Astrocyte of the cerebellum (primary cell): ENCODE measurements around the gene BARD1.

Experiments used
- DNase-seq: peaks from one replicate; pipeline ENCODE4 v3.0.0-alpha.2; 2011; ENCODE audit warnings: low read depth
- H3K4me3 ChIP-seq: 2 replicates; pipeline ENCODE4 v1.5.1; 2011; ENCODE audit warnings: mild to moderate bottlenecking, low read depth, low read length, moderate library complexity
- in situ Hi-C: cut with HindIII; loops from 2 replicates; pipeline ENCODE4 v1.10.0; 2017; ENCODE audit warnings: low sequenced_read_pairs
- TF ChIP-seq, protein P1 (sequence below): IDR thresholded peaks from 2 replicates; pipeline ENCODE4 v1.5.1; 2012; ENCODE audit warnings: low read length, low read depth, moderate library complexity, mild to moderate bottlenecking; ENCODE audit errors: missing control alignments

Gene BARD1

DNA sequence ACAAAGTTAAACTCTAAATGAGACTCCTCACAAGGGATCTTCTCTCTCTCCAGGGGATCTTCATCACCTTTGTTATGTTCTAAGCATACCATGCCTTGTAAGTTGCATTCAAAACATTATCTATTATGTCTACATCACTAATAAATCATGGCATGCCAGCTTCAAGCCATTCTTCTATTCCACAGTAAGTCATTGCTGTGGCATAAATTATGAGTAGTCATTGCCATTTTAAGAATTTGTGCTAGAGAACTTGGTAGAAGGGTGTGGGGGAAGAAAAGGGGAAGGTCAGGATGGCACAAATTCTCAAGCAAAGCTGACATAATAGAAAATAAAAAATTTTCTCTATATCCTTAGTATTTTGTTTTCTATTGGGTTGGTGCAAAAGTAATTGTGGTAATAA is 33.5 kb downstream of the BARD1 start:
- in situ Hi-C loops, result no loop called here
- no peak for DNase-seq
- H3K4me3 ChIP-seq, result no peak overlapping the region
- TF ChIP-seq, protein P1, sequence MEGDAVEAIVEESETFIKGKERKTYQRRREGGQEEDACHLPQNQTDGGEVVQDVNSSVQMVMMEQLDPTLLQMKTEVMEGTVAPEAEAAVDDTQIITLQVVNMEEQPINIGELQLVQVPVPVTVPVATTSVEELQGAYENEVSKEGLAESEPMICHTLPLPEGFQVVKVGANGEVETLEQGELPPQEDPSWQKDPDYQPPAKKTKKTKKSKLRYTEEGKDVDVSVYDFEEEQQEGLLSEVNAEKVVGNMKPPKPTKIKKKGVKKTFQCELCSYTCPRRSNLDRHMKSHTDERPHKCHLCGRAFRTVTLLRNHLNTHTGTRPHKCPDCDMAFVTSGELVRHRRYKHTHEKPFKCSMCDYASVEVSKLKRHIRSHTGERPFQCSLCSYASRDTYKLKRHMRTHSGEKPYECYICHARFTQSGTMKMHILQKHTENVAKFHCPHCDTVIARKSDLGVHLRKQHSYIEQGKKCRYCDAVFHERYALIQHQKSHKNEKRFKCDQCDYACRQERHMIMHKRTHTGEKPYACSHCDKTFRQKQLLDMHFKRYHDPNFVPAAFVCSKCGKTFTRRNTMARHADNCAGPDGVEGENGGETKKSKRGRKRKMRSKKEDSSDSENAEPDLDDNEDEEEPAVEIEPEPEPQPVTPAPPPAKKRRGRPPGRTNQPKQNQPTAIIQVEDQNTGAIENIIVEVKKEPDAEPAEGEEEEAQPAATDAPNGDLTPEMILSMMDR, result no peak

DNA sequence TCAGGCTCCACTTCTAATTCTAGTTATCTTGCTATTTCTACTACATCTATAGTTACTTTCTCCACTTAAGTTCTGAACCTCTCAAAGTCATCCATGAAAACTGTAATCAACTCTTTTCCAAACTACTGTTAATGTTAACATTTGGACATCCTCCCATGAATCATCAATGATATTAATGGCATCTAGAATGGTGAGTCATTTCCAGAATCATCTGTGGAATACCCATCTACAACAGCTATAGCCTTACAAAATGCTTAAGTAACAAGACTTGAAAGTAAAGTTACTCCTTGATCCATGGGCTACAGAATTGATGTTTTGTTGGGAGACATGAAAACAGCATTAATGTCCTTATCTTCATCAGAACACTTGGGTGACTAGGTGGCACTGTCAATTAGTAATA is 35.4 kb downstream of the BARD1 start:
- TF ChIP-seq, protein P1, result no peak
- DNase-seq, result no peak
- in situ Hi-C loops, result no loop called here
- no peak overlapping the region for H3K4me3 ChIP-seq

DNA sequence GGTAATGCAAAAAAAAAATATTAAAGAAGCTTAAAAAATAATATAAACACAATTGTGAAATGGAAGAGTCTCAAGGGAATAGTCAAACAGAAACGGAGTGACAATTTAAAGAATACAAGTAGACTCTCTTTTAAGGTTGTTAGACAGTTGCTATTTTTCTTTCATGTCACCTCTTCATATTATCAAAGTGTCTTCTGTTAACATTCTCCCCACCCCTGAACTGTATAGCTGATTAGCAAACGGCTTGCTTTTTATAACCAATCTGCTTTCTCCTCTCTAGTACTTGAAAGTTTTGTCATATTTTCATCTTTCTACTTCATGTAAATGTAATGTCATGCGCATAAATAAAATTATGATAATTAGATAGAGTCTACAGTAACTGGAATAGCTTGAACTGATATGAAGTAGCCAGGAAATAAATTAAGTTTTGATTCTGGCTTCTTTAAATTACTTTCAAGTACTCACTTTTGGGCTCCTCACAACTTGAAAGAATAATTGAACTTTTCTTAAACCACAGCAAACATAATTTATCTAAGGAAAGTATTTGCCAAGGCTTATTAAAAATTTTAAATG is 37.0 kb downstream of the BARD1 start:
- no peak for DNase-seq
- no peak overlapping the region for H3K4me3 ChIP-seq
- TF ChIP-seq, protein P1, result no peak
- in situ Hi-C loops, result no loop called here

DNA sequence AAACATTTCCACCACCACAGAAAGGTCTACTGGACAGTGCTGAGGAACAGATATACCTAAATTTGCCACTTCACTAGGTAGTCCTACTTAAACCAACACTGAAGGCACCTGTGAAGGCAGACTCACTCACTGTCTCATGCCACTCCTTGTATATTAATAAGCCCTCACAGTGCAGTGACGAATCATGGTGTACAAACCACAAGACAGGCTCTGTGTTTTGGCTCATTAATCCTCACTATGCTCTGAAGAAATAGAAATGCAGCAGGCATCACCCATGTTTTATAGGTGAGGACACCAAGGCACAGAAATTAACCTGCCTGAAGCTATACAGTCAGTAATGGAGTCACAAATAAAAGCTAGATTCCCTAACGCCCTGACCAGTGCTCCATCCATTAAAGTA is 44.3 kb downstream of the BARD1 start:
- no peak for DNase-seq
- TF ChIP-seq, protein P1, result no peak
- in situ Hi-C loops, result no loop called here
- H3K4me3 ChIP-seq, result no peak overlapping the region

DNA sequence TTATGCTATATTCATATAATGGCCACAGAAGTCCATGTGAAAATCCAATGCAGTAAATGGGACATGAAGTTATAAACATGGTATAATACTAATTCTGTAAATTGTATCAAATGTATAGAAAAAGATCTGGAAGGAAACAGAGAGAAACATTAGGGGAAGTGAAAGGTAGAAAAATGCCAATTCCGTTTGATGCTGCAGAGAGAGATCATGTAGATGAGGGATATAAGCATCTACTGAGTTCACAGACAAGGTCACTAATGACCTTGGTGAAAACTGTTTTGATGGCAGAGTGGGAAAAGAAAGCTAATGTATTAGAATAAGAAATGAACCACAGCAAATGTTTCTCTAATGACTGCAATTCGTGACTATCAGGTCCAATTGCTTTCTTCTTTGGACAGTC is 56.0 kb downstream of the BARD1 start:
- TF ChIP-seq, protein P1, result no peak
- DNase-seq, result no peak
- no peak overlapping the region for H3K4me3 ChIP-seq
- in situ Hi-C loops, result no loop called here

DNA sequence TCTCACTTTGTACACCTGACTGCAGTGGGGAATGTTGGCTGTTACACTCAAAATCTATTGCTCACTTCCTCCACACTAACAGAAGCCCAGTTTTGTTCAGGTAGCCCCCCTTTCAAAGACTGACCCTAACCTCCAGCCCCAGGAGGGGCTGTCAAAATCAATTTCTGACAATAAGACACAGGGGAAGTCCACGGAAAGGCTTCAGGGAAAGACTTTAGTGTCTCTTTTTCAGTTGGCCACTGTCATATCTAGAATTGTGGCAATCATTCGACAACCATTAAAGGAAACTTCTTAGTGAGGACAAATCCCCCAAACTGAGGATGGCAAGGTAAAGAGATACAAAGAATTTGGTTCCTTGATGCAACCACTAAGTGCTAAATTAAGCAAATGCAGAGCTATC is 59.0 kb downstream of the BARD1 start:
- TF ChIP-seq, protein P1, result no peak
- H3K4me3 ChIP-seq, result no peak overlapping the region
- in situ Hi-C loops, result no loop called here
- no peak for DNase-seq

DNA sequence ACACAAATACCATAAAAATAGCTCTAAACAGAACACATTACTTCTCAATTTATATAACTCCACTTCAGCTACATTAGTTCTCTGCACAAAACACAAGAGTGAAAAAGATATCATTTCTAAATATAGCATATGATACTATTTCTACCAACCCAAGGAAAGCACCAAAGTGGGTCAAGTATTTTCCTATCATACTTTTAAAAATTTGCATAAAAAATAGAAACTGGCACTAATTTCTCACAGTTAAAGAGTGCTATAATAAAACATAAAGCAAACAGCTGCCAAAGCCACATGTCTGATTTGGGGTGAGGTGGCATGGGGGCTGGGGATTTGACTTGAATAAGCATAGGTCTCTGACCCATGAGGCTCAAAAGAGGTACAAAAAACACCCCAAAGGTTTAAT is 61.5 kb downstream of the BARD1 start:
- no peak for DNase-seq
- in situ Hi-C loops, result no loop called here
- TF ChIP-seq, protein P1, result no peak
- no peak overlapping the region for H3K4me3 ChIP-seq
